H1 (cell line): ENCODE results near the gene LGALS4. TPM values are rescaled to one million over a fixed set of nuclear protein-coding genes. Genes with fewer than 3 reads are reported as not detected.

Experiments
- GABPA ChIP-seq: IDR thresholded peaks from 2 replicates; pipeline ENCODE4 v1.6.1; 2011; ENCODE audit warnings: mild to moderate bottlenecking, low read length, moderate library complexity, borderline replicate concordance; ENCODE audit not compliant: insufficient read depth
- KDM4A ChIP-seq: IDR thresholded peaks from one replicate; pipeline ENCODE4 v1.7.1; 2012; ENCODE audit warnings: low read depth, mild to moderate bottlenecking, moderate library complexity, low read length, inconsistent platforms; ENCODE audit not compliant: severe bottlenecking
- MAX ChIP-seq: IDR thresholded peaks from 2 replicates; pipeline ENCODE4 v1.6.1; 2012; ENCODE audit warnings: inconsistent platforms
- TEAD4 ChIP-seq: IDR thresholded peaks from 2 replicates; pipeline ENCODE4 v1.6.1; 2012; ENCODE audit warnings: low read depth, low read length, inconsistent platforms, mixed read lengths
- polyA plus RNA-seq, 7 experiments: library from polyadenylated mRNA; depleted of rRNA in 3 of 7; stranded (reverse) in 5 of 7; unstranded in 2 of 7; fragments of >200 nt in 5 of 7; fragments of 200-250 nt in 2 of 7; gene quantifications; 1 replicate in 5 of 7; 2 replicates in 1 of 7; 4 replicates in 1 of 7; pipeline versions ENCODE4 v1.2.1 to v1.2.3, GENCODE V29; 2011 to 2013; ENCODE audit warnings: missing spikeins in 2 of 7, mixed read lengths in 2 of 7
- total RNA-seq: library from RNA; stranded (reverse); fragmentation: NEBNext Ultra II Directional; extraction: Animal tissue kit (Norgen Biotek cat#: 25700); gene quantifications from 2 replicates; pipeline ENCODE4 v1.2.1, GENCODE V29; 2021
- TF ChIP-seq, protein P1 (sequence below): fragments of 300-600 bp; sonication (generic); IDR thresholded peaks from 2 replicates; pipeline ENCODE4 v1.7.1; 2012; ENCODE audit warnings: low read length, moderate library complexity, mild to moderate bottlenecking, inconsistent platforms; ENCODE audit not compliant: insufficient replicate concordance

Gene LGALS4
- total and polyA plus RNA-seq, 2 of the 8 experiments (the other 6 are each of a cell fraction or from before 2014, with no cell fraction given) = 0.32 to 0.37 TPM

DNA sequence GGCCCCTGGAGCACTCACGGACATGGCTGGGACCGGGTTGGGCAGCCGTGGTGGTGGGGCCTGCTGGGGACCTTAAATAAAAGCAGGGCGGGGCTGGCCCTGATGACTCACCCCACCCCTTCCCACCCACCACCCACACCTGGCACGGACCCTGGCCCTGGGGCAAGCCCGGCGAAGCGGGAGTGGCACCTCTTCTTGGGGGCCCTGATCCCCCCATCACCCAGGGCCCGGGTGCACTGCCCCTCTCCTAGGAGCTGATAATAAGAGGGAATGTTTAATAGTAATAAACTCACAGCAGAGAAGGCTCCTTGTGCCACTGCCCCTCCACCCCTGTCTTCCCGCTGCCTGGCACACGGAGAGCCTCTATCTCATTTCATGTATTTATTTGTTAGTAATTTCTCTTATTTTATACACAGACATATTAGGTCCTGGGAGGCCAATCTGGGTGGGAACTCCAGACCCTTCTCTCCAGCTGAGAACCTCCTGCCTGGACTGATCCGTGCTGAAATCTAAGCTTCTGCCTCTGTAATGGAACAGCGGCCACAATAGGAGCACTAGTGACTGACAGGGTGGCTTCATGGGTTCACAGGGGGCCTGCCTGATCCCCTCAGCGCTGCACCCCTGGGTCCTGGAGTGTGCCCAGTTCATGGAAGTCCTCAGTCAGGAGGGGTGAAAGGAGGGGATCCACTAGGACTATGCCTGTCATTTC, 39.1 kb downstream of the LGALS4 start, which contains the start of gene LGALS7 (continued):
- TF ChIP-seq, protein P1, sequence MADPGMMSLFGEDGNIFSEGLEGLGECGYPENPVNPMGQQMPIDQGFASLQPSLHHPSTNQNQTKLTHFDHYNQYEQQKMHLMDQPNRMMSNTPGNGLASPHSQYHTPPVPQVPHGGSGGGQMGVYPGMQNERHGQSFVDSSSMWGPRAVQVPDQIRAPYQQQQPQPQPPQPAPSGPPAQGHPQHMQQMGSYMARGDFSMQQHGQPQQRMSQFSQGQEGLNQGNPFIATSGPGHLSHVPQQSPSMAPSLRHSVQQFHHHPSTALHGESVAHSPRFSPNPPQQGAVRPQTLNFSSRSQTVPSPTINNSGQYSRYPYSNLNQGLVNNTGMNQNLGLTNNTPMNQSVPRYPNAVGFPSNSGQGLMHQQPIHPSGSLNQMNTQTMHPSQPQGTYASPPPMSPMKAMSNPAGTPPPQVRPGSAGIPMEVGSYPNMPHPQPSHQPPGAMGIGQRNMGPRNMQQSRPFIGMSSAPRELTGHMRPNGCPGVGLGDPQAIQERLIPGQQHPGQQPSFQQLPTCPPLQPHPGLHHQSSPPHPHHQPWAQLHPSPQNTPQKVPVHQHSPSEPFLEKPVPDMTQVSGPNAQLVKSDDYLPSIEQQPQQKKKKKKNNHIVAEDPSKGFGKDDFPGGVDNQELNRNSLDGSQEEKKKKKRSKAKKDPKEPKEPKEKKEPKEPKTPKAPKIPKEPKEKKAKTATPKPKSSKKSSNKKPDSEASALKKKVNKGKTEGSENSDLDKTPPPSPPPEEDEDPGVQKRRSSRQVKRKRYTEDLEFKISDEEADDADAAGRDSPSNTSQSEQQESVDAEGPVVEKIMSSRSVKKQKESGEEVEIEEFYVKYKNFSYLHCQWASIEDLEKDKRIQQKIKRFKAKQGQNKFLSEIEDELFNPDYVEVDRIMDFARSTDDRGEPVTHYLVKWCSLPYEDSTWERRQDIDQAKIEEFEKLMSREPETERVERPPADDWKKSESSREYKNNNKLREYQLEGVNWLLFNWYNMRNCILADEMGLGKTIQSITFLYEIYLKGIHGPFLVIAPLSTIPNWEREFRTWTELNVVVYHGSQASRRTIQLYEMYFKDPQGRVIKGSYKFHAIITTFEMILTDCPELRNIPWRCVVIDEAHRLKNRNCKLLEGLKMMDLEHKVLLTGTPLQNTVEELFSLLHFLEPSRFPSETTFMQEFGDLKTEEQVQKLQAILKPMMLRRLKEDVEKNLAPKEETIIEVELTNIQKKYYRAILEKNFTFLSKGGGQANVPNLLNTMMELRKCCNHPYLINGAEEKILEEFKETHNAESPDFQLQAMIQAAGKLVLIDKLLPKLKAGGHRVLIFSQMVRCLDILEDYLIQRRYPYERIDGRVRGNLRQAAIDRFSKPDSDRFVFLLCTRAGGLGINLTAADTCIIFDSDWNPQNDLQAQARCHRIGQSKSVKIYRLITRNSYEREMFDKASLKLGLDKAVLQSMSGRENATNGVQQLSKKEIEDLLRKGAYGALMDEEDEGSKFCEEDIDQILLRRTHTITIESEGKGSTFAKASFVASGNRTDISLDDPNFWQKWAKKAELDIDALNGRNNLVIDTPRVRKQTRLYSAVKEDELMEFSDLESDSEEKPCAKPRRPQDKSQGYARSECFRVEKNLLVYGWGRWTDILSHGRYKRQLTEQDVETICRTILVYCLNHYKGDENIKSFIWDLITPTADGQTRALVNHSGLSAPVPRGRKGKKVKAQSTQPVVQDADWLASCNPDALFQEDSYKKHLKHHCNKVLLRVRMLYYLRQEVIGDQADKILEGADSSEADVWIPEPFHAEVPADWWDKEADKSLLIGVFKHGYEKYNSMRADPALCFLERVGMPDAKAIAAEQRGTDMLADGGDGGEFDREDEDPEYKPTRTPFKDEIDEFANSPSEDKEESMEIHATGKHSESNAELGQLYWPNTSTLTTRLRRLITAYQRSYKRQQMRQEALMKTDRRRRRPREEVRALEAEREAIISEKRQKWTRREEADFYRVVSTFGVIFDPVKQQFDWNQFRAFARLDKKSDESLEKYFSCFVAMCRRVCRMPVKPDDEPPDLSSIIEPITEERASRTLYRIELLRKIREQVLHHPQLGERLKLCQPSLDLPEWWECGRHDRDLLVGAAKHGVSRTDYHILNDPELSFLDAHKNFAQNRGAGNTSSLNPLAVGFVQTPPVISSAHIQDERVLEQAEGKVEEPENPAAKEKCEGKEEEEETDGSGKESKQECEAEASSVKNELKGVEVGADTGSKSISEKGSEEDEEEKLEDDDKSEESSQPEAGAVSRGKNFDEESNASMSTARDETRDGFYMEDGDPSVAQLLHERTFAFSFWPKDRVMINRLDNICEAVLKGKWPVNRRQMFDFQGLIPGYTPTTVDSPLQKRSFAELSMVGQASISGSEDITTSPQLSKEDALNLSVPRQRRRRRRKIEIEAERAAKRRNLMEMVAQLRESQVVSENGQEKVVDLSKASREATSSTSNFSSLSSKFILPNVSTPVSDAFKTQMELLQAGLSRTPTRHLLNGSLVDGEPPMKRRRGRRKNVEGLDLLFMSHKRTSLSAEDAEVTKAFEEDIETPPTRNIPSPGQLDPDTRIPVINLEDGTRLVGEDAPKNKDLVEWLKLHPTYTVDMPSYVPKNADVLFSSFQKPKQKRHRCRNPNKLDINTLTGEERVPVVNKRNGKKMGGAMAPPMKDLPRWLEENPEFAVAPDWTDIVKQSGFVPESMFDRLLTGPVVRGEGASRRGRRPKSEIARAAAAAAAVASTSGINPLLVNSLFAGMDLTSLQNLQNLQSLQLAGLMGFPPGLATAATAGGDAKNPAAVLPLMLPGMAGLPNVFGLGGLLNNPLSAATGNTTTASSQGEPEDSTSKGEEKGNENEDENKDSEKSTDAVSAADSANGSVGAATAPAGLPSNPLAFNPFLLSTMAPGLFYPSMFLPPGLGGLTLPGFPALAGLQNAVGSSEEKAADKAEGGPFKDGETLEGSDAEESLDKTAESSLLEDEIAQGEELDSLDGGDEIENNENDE = no peak
- no peak for TF ChIP-seq GABPA
- TF ChIP-seq TEAD4 = no peak
- no peak for TF ChIP-seq MAX
- no peak for TF ChIP-seq KDM4A
- TF ChIP-seq, all 59 proteins: peak for 0
